Subcutaneous adipose tissue (tissue), 4 donors: ENCODE measurements around the gene PTAFR. TPM values are rescaled to one million over a fixed set of nuclear protein-coding genes. Genes with fewer than 3 reads are reported as not detected.

ENCODE experiments used
- CTCF ChIP-seq: fragments of 450-650 bp; IDR thresholded peaks from one replicate; pipeline ENCODE4 v1.5.1; 2016; ENCODE audit warnings: low read depth, mild to moderate bottlenecking, control low read depth, antibody characterized with exemption, moderate library complexity
- total RNA-seq, 4 donors: library from RNA; depleted of rRNA; stranded (reverse); fragments of >200 nt; gene quantifications; one replicate each; pipeline ENCODE4 v1.1.0, GENCODE V29; 2016

PTAFR gene
- 10 to 100 TPM in 1 of 4 donors, 1 to 10 TPM in 3; 6.4 to 24.8 (median 7.6) TPM for total RNA-seq

- TF ChIP-seq CTCF: no peak
Measured at GRCh38 chr1:28176492-28177470, at the start of gene PTAFR. TSS of gene PTAFR (minus strand) at chr1:28176690. CDS start at chr1:28151021, 25,669 bp downstream.

GRCh38 chr1:28213315-28213714 lies 36.8 kb upstream of the PTAFR start:
- no peak for TF ChIP-seq CTCF

- TF ChIP-seq CTCF: no peak
Measured at GRCh38 chr1:28209700-28210099, 33.2 kb upstream of the PTAFR start.

GRCh38 chr1:28208818-28209441 lies 32.4 kb upstream of the PTAFR start:
- TF ChIP-seq CTCF: no peak

- TF ChIP-seq CTCF: no peak
Measured at GRCh38 chr1:28205243-28205642, 28.8 kb upstream of the PTAFR start.

GRCh38 chr1:28200234-28200873 lies 23.9 kb upstream of the PTAFR start:
- no peak for TF ChIP-seq CTCF
